ENCODE data around the gene COL28A1.

COL28A1 gene

DNA sequence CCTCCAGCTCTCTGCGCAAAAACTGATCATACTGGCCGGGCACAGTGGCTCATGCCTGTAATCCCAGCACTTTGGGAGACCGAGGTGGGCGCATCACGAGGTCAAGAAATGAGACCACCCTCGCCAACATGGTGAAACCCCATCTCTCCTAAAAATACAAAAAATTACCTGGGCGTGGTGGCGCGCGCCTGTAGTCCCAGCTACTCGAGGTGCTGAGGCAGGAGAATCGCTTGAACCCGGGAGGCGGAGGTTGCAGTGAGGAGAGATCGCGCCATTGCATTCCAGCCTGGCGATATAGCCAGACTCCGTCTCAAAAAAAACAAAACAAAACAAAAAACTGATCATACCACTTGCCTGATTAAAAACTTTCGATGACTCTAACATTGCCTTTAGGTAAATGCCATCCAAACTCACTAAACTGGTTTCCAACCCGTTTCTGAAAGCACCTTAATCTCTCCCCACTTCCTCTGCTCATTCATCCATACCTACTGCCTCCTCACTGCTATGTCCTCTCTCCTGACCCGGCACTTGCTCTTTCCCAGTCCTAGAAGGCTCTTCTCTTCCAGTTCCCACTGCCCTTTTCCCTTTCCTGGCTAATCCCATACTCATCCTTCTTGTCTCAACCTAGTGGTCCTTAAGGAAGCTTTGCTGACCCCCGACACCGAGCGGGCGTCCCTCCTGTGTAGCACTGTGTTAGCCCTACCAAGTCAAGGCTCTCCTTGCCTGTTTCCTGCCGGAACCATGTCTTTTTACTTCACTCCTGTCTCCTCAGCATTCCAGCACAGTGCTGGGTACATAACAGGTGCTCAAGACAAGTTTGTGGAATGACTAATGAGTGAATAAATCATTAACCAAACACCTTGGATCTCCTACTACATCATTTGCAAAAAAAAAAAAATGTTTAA, 30.3 kb upstream of the COL28A1 start:
- TF ChIP-seq, protein P1, sequence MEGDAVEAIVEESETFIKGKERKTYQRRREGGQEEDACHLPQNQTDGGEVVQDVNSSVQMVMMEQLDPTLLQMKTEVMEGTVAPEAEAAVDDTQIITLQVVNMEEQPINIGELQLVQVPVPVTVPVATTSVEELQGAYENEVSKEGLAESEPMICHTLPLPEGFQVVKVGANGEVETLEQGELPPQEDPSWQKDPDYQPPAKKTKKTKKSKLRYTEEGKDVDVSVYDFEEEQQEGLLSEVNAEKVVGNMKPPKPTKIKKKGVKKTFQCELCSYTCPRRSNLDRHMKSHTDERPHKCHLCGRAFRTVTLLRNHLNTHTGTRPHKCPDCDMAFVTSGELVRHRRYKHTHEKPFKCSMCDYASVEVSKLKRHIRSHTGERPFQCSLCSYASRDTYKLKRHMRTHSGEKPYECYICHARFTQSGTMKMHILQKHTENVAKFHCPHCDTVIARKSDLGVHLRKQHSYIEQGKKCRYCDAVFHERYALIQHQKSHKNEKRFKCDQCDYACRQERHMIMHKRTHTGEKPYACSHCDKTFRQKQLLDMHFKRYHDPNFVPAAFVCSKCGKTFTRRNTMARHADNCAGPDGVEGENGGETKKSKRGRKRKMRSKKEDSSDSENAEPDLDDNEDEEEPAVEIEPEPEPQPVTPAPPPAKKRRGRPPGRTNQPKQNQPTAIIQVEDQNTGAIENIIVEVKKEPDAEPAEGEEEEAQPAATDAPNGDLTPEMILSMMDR (IDR thresholded peaks at IDR 0.05; ENCODE audit: low read length), result no peak
- TF ChIP-seq EZH2 (IDR thresholded peaks at IDR 0.05; ENCODE audit: borderline replicate concordance, low read length), result no peak
- H3F3A ChIP-seq (ENCODE audit: insufficient read depth, low read length), result no peaks in the 10 kb centered on the region
- peak overlapping the region; percentile 99 for H3K4me2 ChIP-seq (ENCODE audit: low read length)
- no peak overlapping the region for H3K27ac ChIP-seq (ENCODE audit: low read depth, low read length, poor library complexity, severe bottlenecking)
- H3K4me3 ChIP-seq (ENCODE audit: low read depth, low read length, poor library complexity, severe bottlenecking), result peak overlapping the region; percentile 80
- no peaks in the 10 kb centered on the region for H3K27me3 ChIP-seq (ENCODE audit: insufficient read depth, low read length)
- H4K20me1 ChIP-seq (ENCODE audit: insufficient read depth, low read length), result no peaks in the 10 kb centered on the region
- no peaks in the 10 kb centered on the region for H3K9me3 ChIP-seq (ENCODE audit: low read length)
- peaks cover 31% of the 10 kb centered on the region for H3K79me2 ChIP-seq (ENCODE audit: insufficient read depth, low read length)
- H3K36me3 ChIP-seq (ENCODE audit: insufficient read depth, low read length), result 0 out of 2 replicates have a peak, but pooled peaks cover 5% of the 10 kb centered on the region
- peak overlapping the region; percentile 89 for H2AFZ ChIP-seq (ENCODE audit: low read length)
- no peaks in the 10 kb centered on the region for H3K9me2 ChIP-seq (ENCODE audit: low read depth, low read length)
- peaks cover 30% of the 10 kb centered on the region for H3K4me1 ChIP-seq (ENCODE audit: insufficient read depth, low read length, severe bottlenecking)
- peak overlapping the region; percentile 80 for H3K9ac ChIP-seq (ENCODE audit: low read length)

DNA sequence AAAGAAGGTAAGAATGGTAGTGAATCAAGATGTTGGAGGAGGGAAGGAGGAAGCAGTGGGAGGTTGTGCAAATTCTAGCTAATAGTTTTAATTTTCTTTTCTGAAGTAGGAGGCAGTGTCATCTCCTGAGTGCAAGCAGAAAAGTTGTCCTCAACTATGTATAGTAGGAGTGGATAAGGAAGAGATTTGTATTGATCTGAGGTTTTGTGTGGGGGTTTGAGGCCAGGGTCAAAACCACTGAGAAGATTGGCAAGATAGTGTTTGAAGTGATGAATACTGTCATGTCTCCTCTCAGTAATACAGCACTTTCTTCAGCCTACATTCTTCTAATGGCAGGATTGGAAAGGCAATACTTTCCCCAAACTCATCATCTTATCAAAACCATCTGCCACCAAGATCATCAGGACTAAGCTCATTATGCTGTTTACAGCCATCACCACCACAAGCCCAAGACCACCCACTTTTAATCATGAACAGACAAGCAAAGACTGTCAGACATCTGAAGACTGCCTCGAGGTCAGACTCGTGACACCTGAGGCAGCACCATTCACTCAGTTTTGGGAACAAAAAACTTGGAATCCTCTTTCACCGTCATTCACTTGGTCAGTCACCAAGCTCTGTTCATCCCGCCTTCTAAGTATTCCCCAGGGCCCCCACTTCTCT, 29.5 kb upstream of the COL28A1 start:
- Histone ChIP-seq H3K4me2 (ENCODE audit: low read length) (no peak overlapping the region), H3K27ac (ENCODE audit: low read depth, low read length, poor library complexity, severe bottlenecking) (no peak overlapping the region), H3K4me1 (ENCODE audit: insufficient read depth, low read length, severe bottlenecking) (peaks cover 30% of the 10 kb centered on the region), H3F3A (ENCODE audit: insufficient read depth, low read length) (no peaks in the 10 kb centered on the region), H2AFZ (ENCODE audit: low read length) (no peak overlapping the region), H3K9me2 (ENCODE audit: low read depth, low read length) (no peaks in the 10 kb centered on the region), H4K20me1 (ENCODE audit: insufficient read depth, low read length) (no peaks in the 10 kb centered on the region), H3K4me3 (ENCODE audit: low read depth, low read length, poor library complexity, severe bottlenecking) (no peak overlapping the region), H3K36me3 (ENCODE audit: insufficient read depth, low read length) (no peaks in the 10 kb centered on the region), H3K9ac (ENCODE audit: low read length) (no peak overlapping the region), H3K79me2 (ENCODE audit: insufficient read depth, low read length) (peaks cover 27% of the 10 kb centered on the region), H3K9me3 (ENCODE audit: low read length) (no peaks in the 10 kb centered on the region), H3K27me3 (ENCODE audit: insufficient read depth, low read length) (no peaks in the 10 kb centered on the region)
- TF ChIP-seq EZH2 (IDR thresholded peaks at IDR 0.05; ENCODE audit: borderline replicate concordance, low read length), result no peak
- TF ChIP-seq, protein P1 (IDR thresholded peaks at IDR 0.05; ENCODE audit: low read length), result no peak

DNA sequence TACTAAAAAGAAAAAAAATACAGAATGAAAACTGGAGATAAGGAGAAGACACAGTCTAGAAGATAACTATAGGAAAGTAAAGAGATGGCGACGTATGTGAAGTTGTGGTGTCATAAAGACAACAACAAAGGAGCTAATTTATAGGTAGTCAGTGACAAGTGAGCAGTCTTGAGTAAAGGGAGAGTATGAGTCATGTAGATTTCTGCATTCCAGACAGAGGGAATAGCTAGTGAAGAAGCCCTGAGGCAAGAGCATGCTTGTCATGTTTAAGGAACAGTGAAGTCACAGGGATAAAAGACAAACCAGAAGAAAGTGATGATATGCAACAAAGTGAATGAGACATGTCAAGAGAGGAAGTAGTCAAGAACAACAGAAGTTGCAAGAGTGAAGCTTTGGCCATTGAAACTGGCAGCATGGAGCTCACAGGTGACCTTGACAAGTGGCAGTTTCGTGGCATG, 28.7 kb upstream of the COL28A1 start:
- H3K79me2 ChIP-seq (ENCODE audit: insufficient read depth, low read length), result peaks cover 19% of the 10 kb centered on the region
- no peak overlapping the region for H3K27ac ChIP-seq (ENCODE audit: low read depth, low read length, poor library complexity, severe bottlenecking)
- TF ChIP-seq, protein P1 (IDR thresholded peaks at IDR 0.05; ENCODE audit: low read length), result no peak
- TF ChIP-seq EZH2 (IDR thresholded peaks at IDR 0.05; ENCODE audit: borderline replicate concordance, low read length), result no peak
- H3K4me1 ChIP-seq (ENCODE audit: insufficient read depth, low read length, severe bottlenecking), result peaks cover 23% of the 10 kb centered on the region
- H3K36me3 ChIP-seq (ENCODE audit: insufficient read depth, low read length), result no peaks in the 10 kb centered on the region
- H3K9ac ChIP-seq (ENCODE audit: low read length), result no peak overlapping the region
- H3K4me3 ChIP-seq (ENCODE audit: low read depth, low read length, poor library complexity, severe bottlenecking), result no peak overlapping the region
- no peaks in the 10 kb centered on the region for H3F3A ChIP-seq (ENCODE audit: insufficient read depth, low read length)
- H4K20me1 ChIP-seq (ENCODE audit: insufficient read depth, low read length), result no peaks in the 10 kb centered on the region
- H2AFZ ChIP-seq (ENCODE audit: low read length), result no peak overlapping the region
- H3K9me3 ChIP-seq (ENCODE audit: low read length), result no peaks in the 10 kb centered on the region
- no peaks in the 10 kb centered on the region for H3K27me3 ChIP-seq (ENCODE audit: insufficient read depth, low read length)
- no peaks in the 10 kb centered on the region for H3K9me2 ChIP-seq (ENCODE audit: low read depth, low read length)
- no peak overlapping the region for H3K4me2 ChIP-seq (ENCODE audit: low read length)

Measured in OCI-LY1 (cell line).